Body of pancreas (tissue), 4 donors: ENCODE results near the gene CCDC30. TPM values are rescaled to one million over a fixed set of nuclear protein-coding genes. Genes with fewer than 3 reads are reported as not detected.

Experiments used
- ATAC-seq: fragments of 150-250 bp; one replicate; pipeline ENCODE4 v1.9.1; 2016
- DNase-seq, 4 donors: peaks; one replicate each; pipeline ENCODE4 v3.0.0-alpha.2; 2019
- H3K27ac ChIP-seq, 4 donors: fragments of 200-600 bp; sonication (generic); 1 replicate in 3 of 4; 2 replicates in 1 of 4; pipeline versions ENCODE4 v1.5.1 to v1.6.1; 2016 to 2019; ENCODE audit warnings: mild to moderate bottlenecking in 1 of 4, mixed read lengths in 1 of 4, moderate library complexity in 1 of 4
- H3K27me3 ChIP-seq, 2 donors: fragments of 200-600 bp; sonication (generic); one replicate each; pipeline ENCODE4 v1.6.0; 2016; ENCODE audit warnings: mild to moderate bottlenecking in 1 of 2
- H3K36me3 ChIP-seq, 2 donors: fragments of 200-600 bp; sonication (generic); replicated peaks in 1 of 2; 2 replicates each; pipeline ENCODE4 v1.5.1; 2016; ENCODE audit warnings: low read depth in 2 of 2; ENCODE audit not compliant: insufficient read depth in 1 of 2
- H3K4me1 ChIP-seq: fragments of 200-600 bp; sonication (generic); one replicate; pipeline ENCODE4 v1.6.0; 2016
- H3K4me3 ChIP-seq, 2 donors: fragments of 200-600 bp; sonication (generic); 1 replicate in 1 of 2; 2 replicates in 1 of 2; pipeline ENCODE4 v1.5.1; 2016 to 2019
- H3K9me3 ChIP-seq, 3 donors: fragments of 200-600 bp; sonication (generic); 1 replicate in 2 of 3; 2 replicates in 1 of 3; pipeline ENCODE4 v1.5.1; 2016
- CTCF ChIP-seq, 7 experiments: fragments of 450-650 bp in 4 of 7; fragments of 200-600 bp in 3 of 7; sonication (generic) in 3 of 7; IDR thresholded peaks; one replicate each; pipeline ENCODE4 v1.5.1; 2016 to 2019; ENCODE audit warnings: antibody characterized with exemption in 7 of 7
- POLR2A ChIP-seq, 3 donors: fragments of 450-650 bp; IDR thresholded peaks; one replicate each; pipeline ENCODE4 v1.6.1; 2016; ENCODE audit warnings: antibody characterized with exemption in 3 of 3, mild to moderate bottlenecking in 2 of 3
- WGBS, 2 donors: methylation state at CpG; one replicate each; pipeline ENCODE4 v1.1.5; 2017; 5-methylcytosine and 5-hydroxymethylcytosine counted together
- intact Hi-C: fragments of 100-400 bp; cut with DNase I; formaldehyde crosslinking; loops from one replicate; pipeline ENCODE4 v1.15.1; 2023
- total RNA-seq, 2 donors: library from RNA; depleted of rRNA; stranded (reverse); fragments of >200 nt; gene quantifications; one replicate each; pipeline ENCODE4 v1.1.0, GENCODE V29; 2016

CCDC30 gene
- total RNA-seq, 2 donors from 2014 or later: 2.3 to 8.9 TPM

GRCh38 chr1:42658877-42659337, 195.8 kb downstream of the CCDC30 start:
- ATAC-seq (no peak), DNase-seq (no peak)
- intact Hi-C loops: no loop called here

GRCh38 chr1:42660907-42661500, 197.9 kb downstream of the CCDC30 start:
- peaks cover 0 to 3% of the 10 kb centered on the region in 2 donors for H3K36me3 ChIP-seq
- no peak overlapping the region for H3K4me3 ChIP-seq
- no peak for ATAC-seq
- H3K27me3 ChIP-seq: no peaks in the 10 kb centered on the region
- no peak for DNase-seq
- WGBS, 2 donors: 75 to 79% methylated on average over 3 of the region's 3 CpGs
- no peaks in the 10 kb centered on the region for H3K9me3 ChIP-seq
- intact Hi-C loops: no loop called here
- TF ChIP-seq CTCF (IDR thresholded peaks at IDR 0.05): no peak
- TF ChIP-seq POLR2A (IDR thresholded peaks at IDR 0.05): no peak
- peaks cover 13% of the 10 kb centered on the region for H3K4me1 ChIP-seq
- no peak overlapping the region for H3K27ac ChIP-seq

More at GRCh38 chr1:42658877-42659337, 195.8 kb downstream of the CCDC30 start:
- WGBS, 2 donors: 2 to 8% methylated on average over 10 to 20 of the region's 20 CpGs
- TF ChIP-seq CTCF (IDR thresholded peaks at IDR 0.05): no peak
- TF ChIP-seq POLR2A (IDR thresholded peaks at IDR 0.05): no peak
- Histone ChIP-seq H3K4me3 (peak overlapping the region; percentile 50 to 68), H3K27ac (peak overlapping the region in 3 of 4 donors; percentile 66 to 90 (median 84)), H3K9me3 (no peaks in the 10 kb centered on the region), H3K27me3 (no peaks in the 10 kb centered on the region), H3K36me3 (no peaks in the 10 kb centered on the region), H3K4me1 (peaks cover 13% of the 10 kb centered on the region)

- 92 to 97% methylated on average over 3 of the region's 3 CpGs for WGBS, 2 donors
Measured at GRCh38 chr1:42669936-42670335, 206.8 kb downstream of the CCDC30 start.

GRCh38 chr1:42670425-42670824, 207.3 kb downstream of the CCDC30 start:
- Histone ChIP-seq H3K4me3 (no peak overlapping the region), H3K27ac (no peak overlapping the region), H3K36me3 (peaks cover 0 to 12% of the 10 kb centered on the region in 2 donors), H3K9me3 (no peaks in the 10 kb centered on the region), H3K4me1 (no peaks in the 10 kb centered on the region), H3K27me3 (no peaks in the 10 kb centered on the region)
- ATAC-seq (no peak), DNase-seq (no peak)
- TF ChIP-seq CTCF (IDR thresholded peaks at IDR 0.05) (no peak), POLR2A (IDR thresholded peaks at IDR 0.05) (no peak)
- 95 to 96% methylated on average over 4 of the region's 4 CpGs for WGBS, 2 donors
- intact Hi-C loops: loop anchor here (10.0 kb wide), 1 partner anchor 94 kb away; the partner anchor contains the start of genes C1orf50 and P3H1

More at GRCh38 chr1:42669936-42670335, 206.8 kb downstream of the CCDC30 start:
- Histone ChIP-seq H3K9me3 (no peaks in the 10 kb centered on the region), H3K27me3 (no peaks in the 10 kb centered on the region), H3K4me3 (no peak overlapping the region), H3K36me3 (peaks cover 0 to 15% of the 10 kb centered on the region in 2 donors), H3K4me1 (no peaks in the 10 kb centered on the region), H3K27ac (no peak overlapping the region)
- intact Hi-C loops: loop anchor here (10.0 kb wide), 1 partner anchor 95 kb away; the partner anchor contains the start of genes C1orf50 and P3H1
- TF ChIP-seq CTCF (IDR thresholded peaks at IDR 0.05) (no peak), POLR2A (IDR thresholded peaks at IDR 0.05) (no peak)
- ATAC-seq (no peak), DNase-seq (no peak)

- Histone ChIP-seq H3K27me3 (no peaks in the 10 kb centered on the region), H3K4me3 (no peak overlapping the region), H3K9me3 (no peaks in the 10 kb centered on the region), H3K4me1 (no peaks in the 10 kb centered on the region), H3K27ac (no peak overlapping the region), H3K36me3 (peaks cover 0 to 3% of the 10 kb centered on the region in 2 donors)
- peak in 1 of 4 donors; percentile 27 for DNase-seq
- intact Hi-C loops: loop anchor here (10.0 kb wide), 1 partner anchor 91 kb away; the partner anchor contains the start of genes C1orf50 and P3H1
- TF ChIP-seq CTCF (IDR thresholded peaks at IDR 0.05): no peak
- no peak for TF ChIP-seq POLR2A (IDR thresholded peaks at IDR 0.05)
- ATAC-seq: no peak
Measured at GRCh38 chr1:42674214-42674613, 211.1 kb downstream of the CCDC30 start.
